Esophagus muscularis mucosa (tissue), 4 donors: ENCODE data around the gene FOXM1.

Experiments used
- CTCF ChIP-seq, 3 experiments: fragments of 200-600 bp in 2 of 3; fragments of 450-650 bp in 1 of 3; sonication (generic) in 2 of 3; IDR thresholded peaks; one replicate each; pipeline ENCODE4 v1.5.1; 2017 to 2019; ENCODE audit warnings: antibody characterized with exemption in 3 of 3, mild to moderate bottlenecking in 2 of 3, moderate library complexity in 1 of 3
- EP300 ChIP-seq: sonication (generic); formaldehyde crosslinking; IDR thresholded peaks from one replicate; pipeline ENCODE4 v1.6.1; 2017; ENCODE audit warnings: antibody characterized with exemption
- POLR2A ChIP-seq: fragments of 450-650 bp; IDR thresholded peaks from one replicate; pipeline ENCODE4 v1.6.1; 2017; ENCODE audit warnings: antibody characterized with exemption, moderate library complexity, mild to moderate bottlenecking, low read depth
- POLR2AphosphoS5 ChIP-seq, 2 donors: sonication (generic); formaldehyde crosslinking; IDR thresholded peaks; one replicate each; pipeline ENCODE4 v1.6.1; 2017; ENCODE audit warnings: antibody characterized with exemption in 2 of 2

- TF ChIP-seq EP300: no peak
- no peak for TF ChIP-seq POLR2AphosphoS5 (IDR thresholded peaks at IDR 0.05)
- TF ChIP-seq CTCF (IDR thresholded peaks at IDR 0.05): no peak
- no peak for TF ChIP-seq POLR2A
These were observed 52.4 kb downstream of the FOXM1 start for GRCh38 chr12:2824541-2824940.
